ENCODE data around the gene GNE.
"Not testable (repeated sequence)": the region's sequence is repeated elsewhere in the genome, so short reads cannot be mapped to it uniquely, and the experiment has no call there.

The GNE gene

DNA sequence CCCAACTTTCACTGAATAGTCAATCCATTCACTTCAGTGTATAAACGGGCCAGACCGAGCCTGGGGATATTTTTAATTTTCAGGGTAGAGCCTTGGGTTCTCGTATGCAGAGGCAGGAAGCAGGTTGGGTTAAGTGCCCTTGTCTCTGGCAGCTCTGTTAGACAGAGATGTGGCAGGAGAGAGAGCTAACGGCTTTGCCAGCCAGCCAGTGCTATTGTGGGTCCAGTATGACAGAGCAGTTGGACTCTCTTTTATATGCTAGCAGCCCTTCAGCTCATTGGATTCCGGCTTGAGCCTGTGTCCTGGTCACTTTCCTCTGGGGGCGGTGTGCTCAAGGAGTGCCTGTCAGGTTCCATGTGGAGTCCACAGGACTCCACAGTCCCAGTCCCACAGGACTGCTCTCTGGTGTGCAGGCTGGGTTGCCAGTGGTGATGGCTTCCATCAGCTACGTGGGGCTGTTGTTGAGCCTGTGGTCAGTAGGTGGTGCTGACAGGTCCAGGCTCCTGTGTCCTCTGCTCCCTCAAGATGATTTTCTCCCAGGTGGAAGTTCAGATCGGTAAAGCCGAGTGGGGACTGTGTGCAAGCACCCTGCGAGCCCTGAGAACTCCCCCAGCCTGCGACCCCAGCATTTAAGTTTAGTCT is 53.2 kb downstream of the GNE start:
- DNase-seq = no peak

GRCh38 chr9:36194326-36195000 is 63.8 kb downstream of the GNE start:
- DNase-seq = no peak

- DNase-seq = no peak
Measured at GRCh38 chr9:36193023-36193422, 65.2 kb downstream of the GNE start.

GRCh38 chr9:36192196-36192595 is 66.1 kb downstream of the GNE start:
- no peak for DNase-seq

- no peak for DNase-seq
Measured at GRCh38 chr9:36191686-36192085, 66.6 kb downstream of the GNE start.

GRCh38 chr9:36191290-36191645 is 67.0 kb downstream of the GNE start:
- no peak for DNase-seq

- peak; percentile 99 for DNase-seq
Measured at GRCh38 chr9:36190388-36191289, 67.6 kb downstream of the GNE start, which contains the start of gene CLTA. CLTA (plus strand) TSS chr9:36190921; CDS start chr9:36191057, 136 bp downstream.

GRCh38 chr9:36189976-36190375 is 68.3 kb downstream of the GNE start:
- DNase-seq = no peak

DNA sequence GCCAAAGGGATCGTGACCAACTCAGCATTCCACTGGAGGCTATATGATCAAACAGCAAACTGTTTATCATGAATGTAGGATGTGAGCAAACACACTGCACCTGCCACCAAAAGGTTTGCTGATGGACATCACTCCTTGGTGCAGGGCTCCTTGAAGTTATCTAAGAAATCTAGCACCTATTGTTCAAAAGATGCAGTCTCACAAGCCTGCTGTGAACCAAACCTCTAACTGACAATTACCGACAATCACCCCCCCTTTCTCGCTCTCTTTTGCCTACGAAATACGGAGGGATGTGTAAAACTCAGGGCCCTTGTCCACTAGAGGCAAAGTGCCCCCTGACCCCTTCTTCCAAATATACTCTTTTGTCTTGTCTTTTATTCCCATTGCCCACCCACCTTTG is 70.0 kb downstream of the GNE start:
- DNase-seq = no peak

GRCh38 chr9:36187414-36187813 is 70.8 kb downstream of the GNE start:
- DNase-seq = no peak

- not testable (repeated sequence) for DNase-seq
Measured at GRCh38 chr9:36180243-36180642, 78.0 kb downstream of the GNE start.

- DNase-seq = no peak
Measured at GRCh38 chr9:36177571-36177970, 80.7 kb downstream of the GNE start.

- not testable (repeated sequence) for DNase-seq
Measured at GRCh38 chr9:36176496-36176895, 81.8 kb downstream of the GNE start.

DNA sequence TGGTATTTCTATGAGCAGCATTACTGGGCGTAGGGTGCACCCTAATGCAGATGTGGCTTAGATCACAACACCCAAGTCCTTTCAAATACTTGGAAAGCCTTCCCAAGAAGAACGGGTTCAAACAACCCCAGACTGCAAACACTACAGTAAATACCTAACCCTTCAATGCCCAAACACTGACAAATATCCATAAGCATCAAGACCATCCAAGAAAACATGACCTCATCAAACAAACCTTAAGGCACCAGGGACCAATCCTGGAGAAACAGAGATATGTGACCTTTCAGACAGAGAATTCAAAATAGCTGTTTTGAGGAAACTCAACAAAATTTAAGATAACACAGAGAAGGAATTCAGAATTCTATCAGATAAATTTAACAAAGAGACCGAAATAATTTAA is 83.0 kb downstream of the GNE start:
- DNase-seq = not testable (repeated sequence)

GRCh38 chr9:36174731-36175130 is 83.5 kb downstream of the GNE start:
- no peak for DNase-seq

DNA sequence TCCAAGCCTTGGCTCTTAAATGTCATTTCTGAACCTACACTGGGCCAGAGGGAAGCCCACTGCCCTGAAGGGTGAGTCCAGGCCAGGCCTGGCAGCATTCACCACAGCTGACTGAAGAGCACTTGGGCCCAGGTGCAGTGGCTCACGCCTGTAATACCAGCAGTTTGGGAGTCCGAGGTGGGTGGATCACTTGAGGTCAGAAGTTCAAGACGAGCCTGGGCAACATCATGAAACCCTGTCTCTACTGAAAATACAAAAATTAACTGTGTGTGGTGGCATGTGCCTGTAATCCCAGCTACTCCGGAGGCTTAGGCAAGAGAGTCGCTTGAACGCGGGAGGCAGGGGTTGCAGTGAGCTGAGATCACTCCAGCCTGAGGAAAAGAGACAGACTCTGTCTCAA is 84.0 kb downstream of the GNE start:
- DNase-seq = no peak

DNA sequence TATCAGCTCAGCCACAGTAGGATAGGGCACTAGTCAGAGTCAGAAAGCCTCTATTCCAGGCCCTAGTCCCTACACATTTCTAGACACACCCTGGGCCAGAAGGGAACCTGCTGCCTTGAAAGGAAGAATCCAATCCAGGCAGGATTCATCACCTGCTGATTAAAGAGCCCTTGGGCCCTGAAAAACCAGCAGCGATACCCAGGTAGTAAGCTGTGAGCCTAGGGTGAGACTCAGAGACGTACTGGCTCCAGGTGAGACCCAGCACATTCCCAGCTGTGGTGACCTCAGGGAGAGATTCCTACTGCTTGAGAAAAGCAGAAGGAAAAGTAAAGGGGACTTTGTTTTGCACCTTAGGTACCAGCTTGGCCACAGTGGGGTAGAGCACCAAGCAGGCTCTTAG is 84.4 kb downstream of the GNE start:
- DNase-seq = no peak

DNA sequence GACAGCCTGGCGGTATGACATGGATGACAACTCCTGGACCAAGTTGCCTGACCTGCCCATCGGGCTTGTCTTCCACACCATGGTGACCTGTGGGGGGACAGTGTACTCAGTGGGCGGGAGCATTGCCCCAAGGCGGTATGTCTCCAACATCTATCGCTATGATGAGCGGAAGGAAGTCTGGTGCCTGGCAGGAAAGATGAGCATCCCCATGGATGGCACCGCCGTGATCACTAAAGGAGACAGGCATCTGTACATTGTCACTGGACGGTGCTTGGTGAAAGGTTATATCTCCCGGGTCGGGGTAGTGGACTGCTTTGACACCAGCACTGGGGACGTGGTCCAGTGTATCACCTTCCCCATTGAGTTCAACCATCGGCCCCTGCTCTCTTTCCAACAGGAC is 87.7 kb downstream of the GNE start:
- no peak for DNase-seq

- no peak for DNase-seq
Measured at GRCh38 chr9:36169708-36170107, 88.5 kb downstream of the GNE start.

GRCh38 chr9:36169166-36169565 is 89.1 kb downstream of the GNE start, which contains the start of gene CCIN:
CCIN (plus strand) TSS chr9:36169388; CDS start chr9:36169503, 115 bp downstream.
- no peak for DNase-seq

DNA sequence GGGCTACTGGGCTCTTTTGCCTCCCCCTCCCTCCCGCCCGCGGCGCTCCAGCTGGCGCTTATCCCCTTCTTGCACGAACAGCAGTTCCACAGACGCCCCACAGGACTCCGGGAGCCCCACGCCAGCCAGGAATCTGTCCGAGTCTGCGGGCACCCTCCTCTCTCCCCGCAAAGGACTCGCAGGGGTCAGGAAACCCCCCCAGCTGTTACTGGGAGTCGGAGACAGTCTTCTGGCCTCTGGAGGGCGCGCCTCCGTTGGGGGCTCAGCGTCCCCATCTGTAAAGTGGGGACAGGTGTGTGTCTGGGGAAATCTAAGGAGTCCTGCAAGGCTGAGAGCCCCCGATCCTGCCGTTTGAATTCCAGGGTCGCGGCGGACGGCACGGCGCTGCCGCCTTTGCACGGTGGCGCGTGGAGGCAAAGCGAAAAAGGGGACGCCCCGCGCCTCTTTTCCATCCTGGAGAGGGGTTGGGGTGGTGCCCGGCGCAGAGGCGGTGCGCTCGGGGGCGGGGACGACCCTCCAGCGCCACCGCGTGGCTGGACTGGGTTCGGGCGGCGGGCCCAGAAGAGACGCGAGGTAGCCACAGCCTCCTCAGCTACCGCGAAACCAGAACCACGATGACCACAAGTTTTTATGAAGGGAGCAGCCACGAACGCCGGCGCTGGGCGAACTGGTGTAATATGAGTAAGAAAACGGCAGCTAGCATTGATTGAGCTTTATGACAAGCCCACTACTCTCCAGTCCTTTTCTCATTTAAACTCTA is 91.9 kb downstream of the GNE start:
- DNase-seq = peak; percentile 59

- no peak for DNase-seq
Measured at GRCh38 chr9:36165826-36166167, 92.5 kb downstream of the GNE start.

DNA sequence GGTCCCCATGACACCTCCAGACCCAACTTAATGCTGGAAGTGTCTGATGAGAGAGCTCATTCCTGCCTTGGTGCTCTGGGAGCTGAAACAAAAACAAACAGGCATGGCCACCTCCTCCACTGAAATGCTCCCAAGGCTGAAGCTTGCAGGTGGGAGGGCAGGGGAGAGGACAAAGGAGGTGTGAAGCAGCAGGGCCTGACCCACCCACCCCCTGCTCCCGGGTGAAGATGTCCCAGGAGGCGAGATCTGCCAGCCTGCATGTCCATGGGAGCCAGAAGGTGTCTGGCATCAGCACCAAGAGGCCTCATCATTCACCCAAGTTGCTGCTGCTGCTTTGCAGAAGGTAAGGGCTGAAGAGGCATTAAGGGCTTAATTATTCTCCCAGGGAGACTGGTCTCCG is 93.3 kb downstream of the GNE start:
- DNase-seq = no peak

Measured in NCI-H526 treated with DMSO at 0.1 percent for 48 hours (cell line).